Measurements from ENCODE around the gene MIF.
"Not testable (repeated sequence)": the region's sequence is repeated elsewhere in the genome, so short reads cannot be mapped to it uniquely, and the experiment has no call there.

MIF gene

DNA sequence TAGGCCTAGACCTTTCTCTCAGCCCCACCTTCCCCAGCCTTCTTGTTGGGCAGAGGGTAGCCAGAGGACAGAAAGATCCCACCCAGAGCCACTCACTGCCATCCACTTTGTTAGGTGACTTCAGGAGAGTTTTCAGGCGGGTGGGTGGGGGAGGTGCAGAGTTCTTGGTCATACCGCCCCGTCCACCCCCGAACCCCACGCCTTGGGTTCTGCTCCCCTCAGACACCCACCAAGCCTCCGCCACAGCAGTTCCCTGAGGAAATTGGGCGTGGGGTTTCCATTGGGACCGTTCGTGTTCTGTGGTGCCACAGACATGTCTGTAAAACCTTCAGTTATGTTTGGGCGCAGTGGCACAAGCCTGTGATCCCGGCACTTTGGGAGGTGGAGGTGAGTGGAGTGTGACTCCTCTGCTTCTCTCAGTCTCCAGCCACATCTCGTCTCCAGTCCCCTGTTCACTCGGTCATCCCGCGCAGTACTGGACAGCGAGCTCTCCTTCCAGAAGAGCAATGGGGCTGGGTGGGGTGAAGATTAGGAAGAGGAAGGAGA is 1.5 kb downstream of the MIF start:
- Histone ChIP-seq H3K27ac (ENCODE audit: low read depth, low read length) (peak overlapping the region; percentile 92; the same call in 1 of the 2 replicates), H3K27me3 (ENCODE audit: control insufficient read depth, insufficient read depth, low read length) (no peaks in the 10 kb centered on the region), H3K4me1 (ENCODE audit: control insufficient read depth, insufficient read depth, low read length) (peaks cover 22% of the 10 kb centered on the region), H3K9me3 (ENCODE audit: control insufficient read depth, insufficient read depth, low read depth, low read length) (peaks cover 28% of the 10 kb centered on the region), H3K9ac (ENCODE audit: low read length) (peak overlapping the region; percentile 91), H3K36me3 (ENCODE audit: control insufficient read depth, insufficient read depth, low read length) (peaks cover 23% of the 10 kb centered on the region), H3K4me3 (ENCODE audit: low read depth, low read length) (peak overlapping the region; percentile 72)

DNA sequence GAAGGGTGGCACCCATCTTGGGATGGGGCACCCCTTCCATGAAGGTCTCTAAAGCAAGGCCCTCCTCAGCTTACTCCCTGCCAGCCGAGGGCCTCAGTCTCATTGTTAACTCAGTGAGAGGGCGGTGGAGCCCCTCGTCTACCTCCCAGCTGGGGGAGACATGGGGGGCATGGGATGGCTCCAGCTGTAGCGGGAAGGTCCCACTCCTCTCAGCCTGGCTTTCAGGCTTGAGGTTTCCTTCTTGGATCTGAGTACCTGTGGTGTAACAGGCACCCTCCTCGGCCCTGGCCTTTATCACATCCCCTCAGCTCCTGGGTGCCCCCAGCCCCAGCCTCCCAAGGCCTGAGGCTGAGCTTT is 2.0 kb downstream of the MIF start:
- Histone ChIP-seq H3K27me3 (ENCODE audit: control insufficient read depth, insufficient read depth, low read length) (no peaks in the 10 kb centered on the region), H3K9me3 (ENCODE audit: control insufficient read depth, insufficient read depth, low read depth, low read length) (peaks cover 32% of the 10 kb centered on the region), H3K36me3 (ENCODE audit: control insufficient read depth, insufficient read depth, low read length) (peaks cover 23% of the 10 kb centered on the region), H3K4me1 (ENCODE audit: control insufficient read depth, insufficient read depth, low read length) (peaks cover 22% of the 10 kb centered on the region), H3K27ac (ENCODE audit: low read depth, low read length) (no peak overlapping the region), H3K4me3 (ENCODE audit: low read depth, low read length) (peak overlapping the region; percentile 72; the same call in 1 of the 2 replicates), H3K9ac (ENCODE audit: low read length) (peak overlapping the region; percentile 91)

- peaks cover 23% of the 10 kb centered on the region for H3K36me3 ChIP-seq (ENCODE audit: control insufficient read depth, insufficient read depth, low read length)
- no peak overlapping the region for H3K4me3 ChIP-seq (ENCODE audit: low read depth, low read length)
These were observed 2.5 kb downstream of the MIF start for GRCh38 chr22:23896523-23897186.

DNA sequence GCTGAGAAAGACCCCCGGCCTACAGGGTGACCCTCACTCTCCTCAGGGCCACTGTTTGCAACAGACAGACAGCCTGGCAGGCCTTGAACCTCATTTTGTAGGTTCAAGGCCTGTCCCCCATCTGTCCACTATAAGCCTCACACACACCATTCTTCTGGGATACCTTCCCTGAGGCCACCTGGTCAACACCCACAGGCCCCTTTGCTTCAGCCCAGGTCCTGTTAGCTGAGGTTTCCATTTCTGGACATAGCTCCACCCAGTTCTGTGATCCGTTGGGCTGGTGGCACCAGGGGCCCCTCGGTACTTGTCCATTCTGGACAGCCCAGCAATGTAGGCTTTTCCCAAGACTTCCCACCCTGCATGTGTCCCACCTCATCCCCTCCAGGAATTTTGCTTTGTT is 3.1 kb downstream of the MIF start:
- no peaks in the 10 kb centered on the region for H3K27me3 ChIP-seq (ENCODE audit: control insufficient read depth, insufficient read depth, low read length)
- H3K9me3 ChIP-seq (ENCODE audit: control insufficient read depth, insufficient read depth, low read depth, low read length): peaks cover 30% of the 10 kb centered on the region
- H3K4me1 ChIP-seq (ENCODE audit: control insufficient read depth, insufficient read depth, low read length): peaks cover 22% of the 10 kb centered on the region
- peaks cover 23% of the 10 kb centered on the region for H3K36me3 ChIP-seq (ENCODE audit: control insufficient read depth, insufficient read depth, low read length)
- no peak overlapping the region for H3K9ac ChIP-seq (ENCODE audit: low read length)
- H3K27ac ChIP-seq (ENCODE audit: low read depth, low read length): no peak overlapping the region
- H3K4me3 ChIP-seq (ENCODE audit: low read depth, low read length): no peak overlapping the region

More at GRCh38 chr22:23896523-23897186, 2.5 kb downstream of the MIF start:
- Histone ChIP-seq H3K9me3 (ENCODE audit: control insufficient read depth, insufficient read depth, low read depth, low read length) (peaks cover 32% of the 10 kb centered on the region), H3K27ac (ENCODE audit: low read depth, low read length) (no peak overlapping the region), H3K9ac (ENCODE audit: low read length) (no peak overlapping the region), H3K27me3 (ENCODE audit: control insufficient read depth, insufficient read depth, low read length) (no peaks in the 10 kb centered on the region), H3K4me1 (ENCODE audit: control insufficient read depth, insufficient read depth, low read length) (peaks cover 22% of the 10 kb centered on the region)

GRCh38 chr22:23898006-23898974 is 4.1 kb downstream of the MIF start:
- peaks cover 29% of the 10 kb centered on the region for H3K9me3 ChIP-seq (ENCODE audit: control insufficient read depth, insufficient read depth, low read depth, low read length)
- no peak overlapping the region for H3K4me3 ChIP-seq (ENCODE audit: low read depth, low read length)
- H3K9ac ChIP-seq (ENCODE audit: low read length): no peak overlapping the region
- H3K36me3 ChIP-seq (ENCODE audit: control insufficient read depth, insufficient read depth, low read length): peaks cover 23% of the 10 kb centered on the region
- no peak overlapping the region for H3K27ac ChIP-seq (ENCODE audit: low read depth, low read length)
- H3K27me3 ChIP-seq (ENCODE audit: control insufficient read depth, insufficient read depth, low read length): no peaks in the 10 kb centered on the region
- peaks cover 15% of the 10 kb centered on the region for H3K4me1 ChIP-seq (ENCODE audit: control insufficient read depth, insufficient read depth, low read length)

- peaks cover 23% of the 10 kb centered on the region for H3K36me3 ChIP-seq (ENCODE audit: control insufficient read depth, insufficient read depth, low read length)
- H3K9ac ChIP-seq (ENCODE audit: low read length): no peak overlapping the region
- H3K27ac ChIP-seq (ENCODE audit: low read depth, low read length): no peak overlapping the region
- no peaks in the 10 kb centered on the region for H3K27me3 ChIP-seq (ENCODE audit: control insufficient read depth, insufficient read depth, low read length)
- peaks cover 10% of the 10 kb centered on the region for H3K4me1 ChIP-seq (ENCODE audit: control insufficient read depth, insufficient read depth, low read length)
- H3K4me3 ChIP-seq (ENCODE audit: low read depth, low read length): no peak overlapping the region
- peaks cover 29% of the 10 kb centered on the region for H3K9me3 ChIP-seq (ENCODE audit: control insufficient read depth, insufficient read depth, low read depth, low read length)
These were observed 5.0 kb downstream of the MIF start for GRCh38 chr22:23899042-23899745.

DNA sequence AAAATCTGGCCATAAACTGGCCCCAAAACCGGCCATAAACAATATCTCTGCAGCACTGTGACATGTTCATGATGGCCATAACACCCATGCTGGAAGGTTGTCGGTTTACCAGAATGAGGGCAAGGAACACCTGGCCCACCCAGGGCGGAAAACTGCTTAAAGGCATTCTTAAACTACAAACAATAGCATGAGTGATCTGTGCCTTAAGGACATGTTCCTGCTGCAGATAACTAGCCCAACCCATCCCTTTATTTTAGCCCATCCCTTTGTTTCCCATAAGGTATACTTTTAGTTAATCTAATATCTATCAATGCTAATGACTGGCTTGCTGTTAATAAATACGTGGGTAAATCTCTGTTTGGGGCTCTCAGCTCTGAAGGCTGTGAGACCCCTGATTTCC is 6.0 kb downstream of the MIF start:
- not testable (repeated sequence) for H3K4me3 ChIP-seq (ENCODE audit: low read depth, low read length); H3K4me1 ChIP-seq (ENCODE audit: control insufficient read depth, insufficient read depth, low read length)

GRCh38 chr22:23901600-23901999 is 7.4 kb downstream of the MIF start:
- Histone ChIP-seq H3K4me1 (ENCODE audit: control insufficient read depth, insufficient read depth, low read length) (peaks cover 7% of the 10 kb centered on the region), H3K4me3 (ENCODE audit: low read depth, low read length) (no peak overlapping the region), H3K36me3 (ENCODE audit: control insufficient read depth, insufficient read depth, low read length) (peaks cover 11% of the 10 kb centered on the region), H3K27ac (ENCODE audit: low read depth, low read length) (no peak overlapping the region), H3K27me3 (ENCODE audit: control insufficient read depth, insufficient read depth, low read length) (0 out of 2 replicates have a peak, but pooled peaks cover 3% of the 10 kb centered on the region), H3K9ac (ENCODE audit: low read length) (no peak overlapping the region), H3K9me3 (ENCODE audit: control insufficient read depth, insufficient read depth, low read depth, low read length) (peaks cover 29% of the 10 kb centered on the region)

More for the DNA sequence above, 6.0 kb downstream of the MIF start:
- H3K9ac ChIP-seq (ENCODE audit: low read length); H3K27ac ChIP-seq (ENCODE audit: low read depth, low read length); H3K27me3 ChIP-seq (ENCODE audit: control insufficient read depth, insufficient read depth, low read length): not testable (repeated sequence)
- H3K36me3 ChIP-seq (ENCODE audit: control insufficient read depth, insufficient read depth, low read length): peaks cover 23% of the 10 kb centered on the region
- peaks cover 29% of the 10 kb centered on the region for H3K9me3 ChIP-seq (ENCODE audit: control insufficient read depth, insufficient read depth, low read depth, low read length)

GRCh38 chr22:23903328-23903971 is 9.3 kb downstream of the MIF start:
- Histone ChIP-seq H3K9ac (ENCODE audit: low read length) (no peak overlapping the region), H3K27ac (ENCODE audit: low read depth, low read length) (no peak overlapping the region), H3K4me1 (ENCODE audit: control insufficient read depth, insufficient read depth, low read length) (peaks cover 17% of the 10 kb centered on the region), H3K36me3 (ENCODE audit: control insufficient read depth, insufficient read depth, low read length) (peaks cover 3% of the 10 kb centered on the region; the same call in 1 of the 2 replicates), H3K4me3 (ENCODE audit: low read depth, low read length) (no peak overlapping the region), H3K9me3 (ENCODE audit: control insufficient read depth, insufficient read depth, low read depth, low read length) (peaks cover 29% of the 10 kb centered on the region), H3K27me3 (ENCODE audit: control insufficient read depth, insufficient read depth, low read length) (0 out of 2 replicates have a peak, but pooled peaks cover 3% of the 10 kb centered on the region)

DNA sequence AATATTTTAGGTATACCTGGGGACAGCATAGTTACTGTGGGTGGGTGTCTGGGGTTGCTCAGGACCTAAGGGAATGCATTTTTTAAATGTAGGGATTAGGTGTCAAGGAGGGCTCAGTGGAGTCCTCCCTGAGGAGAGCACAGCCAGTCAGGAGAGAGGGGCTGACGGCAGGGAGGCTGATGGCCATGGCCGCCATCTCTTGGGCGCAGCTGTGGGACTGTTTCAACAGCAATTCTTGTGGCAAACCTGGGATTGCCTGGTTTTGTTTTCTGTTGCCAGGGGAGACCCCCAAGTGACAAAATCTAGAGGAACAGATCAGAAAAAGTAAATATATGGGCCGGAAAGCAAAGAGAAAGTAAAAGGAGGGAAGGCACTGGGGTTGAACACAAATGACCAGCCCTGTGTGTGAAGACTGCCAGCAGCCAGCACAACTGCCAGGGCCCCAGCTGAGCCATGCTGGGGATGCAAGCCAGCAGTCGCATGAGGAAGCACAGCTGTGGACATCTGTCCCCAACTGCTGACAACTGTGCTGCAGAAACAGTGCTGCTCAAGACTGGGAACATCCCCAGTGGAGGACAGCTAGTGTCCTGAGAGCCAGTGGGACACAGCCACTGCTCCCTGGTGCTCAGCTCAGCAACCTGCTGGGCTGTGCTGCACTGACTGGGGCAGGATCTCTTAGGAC is 10.5 kb downstream of the MIF start:
- Histone ChIP-seq H3K9me3 (ENCODE audit: control insufficient read depth, insufficient read depth, low read depth, low read length) (peaks cover 21% of the 10 kb centered on the region), H3K4me1 (ENCODE audit: control insufficient read depth, insufficient read depth, low read length) (peaks cover 29% of the 10 kb centered on the region), H3K4me3 (ENCODE audit: low read depth, low read length) (no peak overlapping the region), H3K9ac (ENCODE audit: low read length) (no peak overlapping the region), H3K36me3 (ENCODE audit: control insufficient read depth, insufficient read depth, low read length) (no peaks in the 10 kb centered on the region), H3K27ac (ENCODE audit: low read depth, low read length) (no peak overlapping the region), H3K27me3 (ENCODE audit: control insufficient read depth, insufficient read depth, low read length) (0 out of 2 replicates have a peak, but pooled peaks cover 3% of the 10 kb centered on the region)

All from HUES6 (cell line).